Hepatocyte (in vitro differentiated cells): Measurements from ENCODE around the gene STARD13. TPM values are rescaled to one million over a fixed set of nuclear protein-coding genes. Genes with fewer than 3 reads are reported as not detected.

Source experiments
- DNase-seq: peaks from one replicate; pipeline ENCODE4 v3.0.0-alpha.2; 2016; ENCODE audit warnings: low spot score
- H2AFZ ChIP-seq: fragments of 200-600 bp; sonication (generic); 2 replicates; pipeline ENCODE4 v1.6.0; 2016; ENCODE audit warnings: antibody characterized with exemption, mild to moderate bottlenecking
- H3K27ac ChIP-seq: fragments of 200-600 bp; sonication (generic); 2 replicates; pipeline ENCODE4 v1.5.1; 2016; ENCODE audit warnings: mild to moderate bottlenecking
- H3K27me3 ChIP-seq: fragments of 200-600 bp; sonication (generic); 2 replicates; pipeline ENCODE4 v1.6.1; 2016
- H3K36me3 ChIP-seq: fragments of 200-600 bp; sonication (generic); replicated peaks from 2 replicates; pipeline ENCODE4 v1.5.1; 2016; ENCODE audit warnings: low read depth; ENCODE audit not compliant: insufficient read depth
- H3K4me1 ChIP-seq: fragments of 200-600 bp; sonication (generic); 2 replicates; pipeline ENCODE4 v1.5.1; 2016; ENCODE audit warnings: mild to moderate bottlenecking, moderate library complexity; ENCODE audit not compliant: insufficient read depth
- H3K4me2 ChIP-seq: fragments of 200-600 bp; sonication (generic); 2 replicates; pipeline ENCODE4 v1.6.0; 2016
- H3K4me3 ChIP-seq: fragments of 200-600 bp; sonication (generic); 2 replicates; pipeline ENCODE4 v1.5.1; 2016; ENCODE audit warnings: mild to moderate bottlenecking
- H3K79me2 ChIP-seq: fragments of 200-600 bp; sonication (generic); 2 replicates; pipeline ENCODE4 v1.6.0; 2017; ENCODE audit warnings: mild to moderate bottlenecking
- H3K9me2 ChIP-seq: fragments of 200-600 bp; sonication (generic); replicated peaks from 2 replicates; pipeline ENCODE4 v1.6.0; 2017; ENCODE audit warnings: mild to moderate bottlenecking; ENCODE audit not compliant: insufficient read depth
- H3K9me3 ChIP-seq: fragments of 200-600 bp; sonication (generic); 2 replicates; pipeline ENCODE4 v1.5.1; 2016; ENCODE audit warnings: low read depth, mild to moderate bottlenecking
- H4K20me1 ChIP-seq: fragments of 200-600 bp; sonication (generic); 2 replicates; pipeline ENCODE4 v1.6.0; 2016; ENCODE audit warnings: mild to moderate bottlenecking; ENCODE audit not compliant: insufficient read depth, poor library complexity, severe bottlenecking
- EZH2 ChIP-seq: fragments of 200-600 bp; sonication (generic); IDR thresholded peaks from 2 replicates; pipeline ENCODE4 v1.6.1; 2016; ENCODE audit warnings: antibody characterized with exemption, mild to moderate bottlenecking, borderline replicate concordance
- EZH2phosphoT487 ChIP-seq: fragments of 200-600 bp; sonication (generic); IDR thresholded peaks from one replicate; pipeline ENCODE4 v1.6.1; 2018; ENCODE audit warnings: antibody characterized with exemption, mild to moderate bottlenecking, low read depth, moderate library complexity; ENCODE audit not compliant: unreplicated experiment, severe bottlenecking
- WGBS: methylation state at CpG from one replicate; pipeline ENCODE4 v1.1.6; 2016; ENCODE audit warnings: low lambda C conversion rate; ENCODE audit errors: missing lambda C conversion rate; 5-methylcytosine and 5-hydroxymethylcytosine counted together
- polyA plus RNA-seq: library from polyadenylated mRNA; unstranded; fragments of >200 nt; fragmentation: Nextera tagmentation; extraction: Ambion mirVana; gene quantifications from 2 replicates; pipeline ENCODE4 v1.2.1, GENCODE V29; 2016
- total RNA-seq: library from RNA; depleted of rRNA; stranded (reverse); fragments of >200 nt; gene quantifications from 2 replicates; pipeline ENCODE4 v1.2.3, GENCODE V29; 2014
- TF ChIP-seq, protein P1 (sequence below): fragments of 200-600 bp; sonication (generic); IDR thresholded peaks from 2 replicates; pipeline ENCODE4 v1.5.1; 2016; ENCODE audit warnings: antibody characterized with exemption, mild to moderate bottlenecking; ENCODE audit not compliant: poor library complexity

Gene STARD13
- total and polyA plus RNA-seq, 2 experiments from 2014 or later: 5.4 to 13.5 TPM

DNA sequence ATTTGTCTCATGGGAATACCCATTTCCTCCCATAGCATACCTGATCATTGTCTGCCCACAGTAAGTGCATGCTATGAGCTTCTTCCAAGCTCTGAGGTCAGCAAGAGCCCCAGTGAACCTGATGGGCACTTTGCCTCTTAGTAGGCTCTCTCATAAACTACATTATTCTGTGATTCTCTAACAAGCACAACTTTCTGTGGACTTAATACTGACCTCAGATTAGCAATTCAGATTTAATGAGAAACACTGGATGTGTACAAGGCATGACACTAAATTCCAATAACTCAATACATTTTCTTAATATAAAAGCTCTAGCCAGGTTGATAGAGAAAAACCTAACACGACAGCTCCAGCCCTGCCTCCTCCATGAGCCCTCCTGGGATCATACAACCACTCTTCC is 23.3 kb upstream of the STARD13 start:
- no peak for DNase-seq
- no peak overlapping the region for H3K4me3 ChIP-seq
- H3K4me2 ChIP-seq: no peak overlapping the region
- no peak overlapping the region for H2AFZ ChIP-seq
- H3K9me3 ChIP-seq: no peaks in the 10 kb centered on the region
- H3K4me1 ChIP-seq: no peaks in the 10 kb centered on the region
- TF ChIP-seq, protein P1, sequence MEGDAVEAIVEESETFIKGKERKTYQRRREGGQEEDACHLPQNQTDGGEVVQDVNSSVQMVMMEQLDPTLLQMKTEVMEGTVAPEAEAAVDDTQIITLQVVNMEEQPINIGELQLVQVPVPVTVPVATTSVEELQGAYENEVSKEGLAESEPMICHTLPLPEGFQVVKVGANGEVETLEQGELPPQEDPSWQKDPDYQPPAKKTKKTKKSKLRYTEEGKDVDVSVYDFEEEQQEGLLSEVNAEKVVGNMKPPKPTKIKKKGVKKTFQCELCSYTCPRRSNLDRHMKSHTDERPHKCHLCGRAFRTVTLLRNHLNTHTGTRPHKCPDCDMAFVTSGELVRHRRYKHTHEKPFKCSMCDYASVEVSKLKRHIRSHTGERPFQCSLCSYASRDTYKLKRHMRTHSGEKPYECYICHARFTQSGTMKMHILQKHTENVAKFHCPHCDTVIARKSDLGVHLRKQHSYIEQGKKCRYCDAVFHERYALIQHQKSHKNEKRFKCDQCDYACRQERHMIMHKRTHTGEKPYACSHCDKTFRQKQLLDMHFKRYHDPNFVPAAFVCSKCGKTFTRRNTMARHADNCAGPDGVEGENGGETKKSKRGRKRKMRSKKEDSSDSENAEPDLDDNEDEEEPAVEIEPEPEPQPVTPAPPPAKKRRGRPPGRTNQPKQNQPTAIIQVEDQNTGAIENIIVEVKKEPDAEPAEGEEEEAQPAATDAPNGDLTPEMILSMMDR: no peak
- TF ChIP-seq EZH2phosphoT487 (no peak), EZH2 (no peak)
- H3K79me2 ChIP-seq: no peaks in the 10 kb centered on the region
- H3K27ac ChIP-seq: no peak overlapping the region
- no peaks in the 10 kb centered on the region for H3K9me2 ChIP-seq
- no peaks in the 10 kb centered on the region for H4K20me1 ChIP-seq
- no peaks in the 10 kb centered on the region for H3K36me3 ChIP-seq
- H3K27me3 ChIP-seq: no peaks in the 10 kb centered on the region
- WGBS: 95% methylated on average over 1 of the region's 1 CpG

DNA sequence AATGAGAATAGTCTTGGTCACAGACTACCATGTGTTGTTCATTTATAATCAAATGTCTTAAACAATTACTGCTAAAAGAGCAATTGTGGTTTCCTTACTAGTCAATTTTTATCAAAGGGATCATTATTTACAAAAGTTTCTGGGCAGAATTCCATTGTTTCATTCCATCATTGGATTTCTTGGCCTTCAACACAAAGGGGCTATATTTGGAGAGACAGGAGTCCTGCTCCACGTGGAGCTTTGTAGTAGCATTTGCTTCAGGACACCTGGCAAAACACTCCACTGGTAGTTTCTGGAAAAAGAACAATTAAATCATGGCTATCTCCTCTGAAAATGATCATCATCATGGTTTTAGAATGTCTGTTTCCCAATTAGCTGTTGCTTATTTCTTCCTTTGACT is 22.3 kb upstream of the STARD13 start:
- H3K27me3 ChIP-seq: no peaks in the 10 kb centered on the region
- no peaks in the 10 kb centered on the region for H4K20me1 ChIP-seq
- H3K4me2 ChIP-seq: no peak overlapping the region
- no peak for DNase-seq
- no peaks in the 10 kb centered on the region for H3K9me3 ChIP-seq
- no peak overlapping the region for H3K4me3 ChIP-seq
- H3K27ac ChIP-seq: no peak overlapping the region
- H2AFZ ChIP-seq: no peak overlapping the region
- no peaks in the 10 kb centered on the region for H3K4me1 ChIP-seq
- WGBS: 41% methylated on average over 1 of the region's 1 CpG
- H3K36me3 ChIP-seq: no peaks in the 10 kb centered on the region
- no peaks in the 10 kb centered on the region for H3K79me2 ChIP-seq
- TF ChIP-seq EZH2 (no peak), EZH2phosphoT487 (no peak)
- TF ChIP-seq, protein P1: no peak
- H3K9me2 ChIP-seq: no peaks in the 10 kb centered on the region

GRCh38 chr13:33303855-33304597 is 18.5 kb upstream of the STARD13 start:
- no peak for DNase-seq
- Histone ChIP-seq H3K4me1 (no peaks in the 10 kb centered on the region), H3K9me3 (no peaks in the 10 kb centered on the region), H3K79me2 (no peaks in the 10 kb centered on the region), H4K20me1 (no peaks in the 10 kb centered on the region), H3K4me3 (no peak overlapping the region), H2AFZ (no peak overlapping the region), H3K9me2 (no peaks in the 10 kb centered on the region), H3K27ac (no peak overlapping the region), H3K4me2 (no peak overlapping the region), H3K27me3 (no peaks in the 10 kb centered on the region), H3K36me3 (no peaks in the 10 kb centered on the region)
- TF ChIP-seq EZH2: no peak
- no peak for TF ChIP-seq EZH2phosphoT487
- TF ChIP-seq, protein P1: no peak
- WGBS: 79% methylated on average over 3 of the region's 3 CpGs
